IMR-90 (cell line): Measurements from ENCODE around the gene TMIGD1. TPM values are rescaled to one million over a fixed set of nuclear protein-coding genes. Genes with fewer than 3 reads are reported as not detected.

Source experiments
- ATAC-seq: fragments of 200-7000 bp; cut with Tn5 transposase; 2 replicates; pipeline ENCODE4 v1.9.1; 2020; ENCODE audit warnings: low read depth, mild to moderate bottlenecking, moderate library complexity
- BruUV-seq: library from RNA; stranded (reverse); fragments of 400-500 nt; replicated peaks from 2 replicates; lab custom pipeline; 2021; lab: Mats Ljungman, UMichigan
- CTCF ChIA-PET: fragments of 300-600 bp; formaldehyde crosslinking; extraction: SDS; loops from one replicate; lab custom pipeline; 2021; ENCODE audit warnings: antibody characterized with exemption; lab: Yijun Ruan, JAX
- POLR2A ChIA-PET: fragments of 300-600 bp; sonication (Branson Sonifier 250); formaldehyde crosslinking; loops from one replicate; lab custom pipeline; 2022; ENCODE audit warnings: antibody characterized with exemption; ENCODE audit not compliant: unreplicated experiment; lab: Charles Lee
- DNase-seq: peaks from one replicate; pipeline ENCODE4 v3.0.0; 2013
- H2AFZ ChIP-seq: replicated peaks from 2 replicates; pipeline ENCODE3; 2013; ENCODE audit warnings: low read length, mild to moderate bottlenecking; ENCODE audit not compliant: poor library complexity
- H2AK5ac ChIP-seq: 2 replicates; pipeline ENCODE4 v1.6.1; 2013; ENCODE audit warnings: low read depth, low read length, inconsistent platforms
- H2AK9ac ChIP-seq: replicated peaks from 2 replicates; pipeline ENCODE3; 2013; ENCODE audit warnings: mild to moderate bottlenecking, low read depth, low read length, moderate library complexity; ENCODE audit not compliant: poor library complexity
- H2BK120ac ChIP-seq: 2 replicates; pipeline ENCODE4 v1.6.1; 2013; ENCODE audit warnings: low read depth, low read length, inconsistent platforms
- H2BK15ac ChIP-seq: 3 replicates; pipeline ENCODE4 v1.6.1; 2013; ENCODE audit warnings: low read depth, low read length, inconsistent platforms
- H2BK20ac ChIP-seq: 2 replicates; pipeline ENCODE4 v1.6.1; 2013; ENCODE audit warnings: low read depth, mild to moderate bottlenecking, inconsistent platforms, low read length, moderate library complexity
- H2BK5ac ChIP-seq: 2 replicates; pipeline ENCODE4 v1.6.1; 2013; ENCODE audit warnings: mild to moderate bottlenecking, low read depth, low read length, inconsistent platforms; ENCODE audit not compliant: poor library complexity, severe bottlenecking
- H3K14ac ChIP-seq: replicated peaks from 2 replicates; pipeline ENCODE4 v1.6.1; 2013; ENCODE audit warnings: low read depth, low read length, inconsistent platforms
- H3K18ac ChIP-seq: 2 replicates; pipeline ENCODE4 v1.6.1; 2013; ENCODE audit warnings: low read depth, low read length, control low read depth
- H3K23ac ChIP-seq: 2 replicates; pipeline ENCODE4 v1.6.1; 2013; ENCODE audit warnings: low read depth, low read length, inconsistent platforms
- H3K27ac ChIP-seq: 2 replicates; pipeline ENCODE4 v1.5.1; 2013; ENCODE audit warnings: mild to moderate bottlenecking, control low read depth, low read length; ENCODE audit not compliant: insufficient read depth
- H3K27me3 ChIP-seq: 2 replicates; pipeline ENCODE4 v1.6.1; 2013; ENCODE audit warnings: low read length; ENCODE audit not compliant: control insufficient read depth, insufficient read depth
- H3K36me3 ChIP-seq: 2 replicates; pipeline ENCODE4 v1.6.1; 2013; ENCODE audit warnings: low read length, mixed read lengths; ENCODE audit not compliant: control insufficient read depth, insufficient read depth
- H3K4ac ChIP-seq: 2 replicates; pipeline ENCODE4 v1.6.1; 2013; ENCODE audit warnings: low read depth, low read length, inconsistent platforms
- H3K4me1 ChIP-seq: 2 replicates; pipeline ENCODE4 v1.6.1; 2013; ENCODE audit warnings: low read length, mixed read lengths; ENCODE audit not compliant: control insufficient read depth, insufficient read depth
- H3K4me2 ChIP-seq: 2 replicates; pipeline ENCODE4 v1.6.1; 2013; ENCODE audit warnings: low read depth, mild to moderate bottlenecking, control low read depth, low read length, moderate library complexity
- H3K4me3 ChIP-seq: 2 replicates; pipeline ENCODE4 v1.5.1; 2013; ENCODE audit warnings: low read depth, mild to moderate bottlenecking, control low read depth, low read length, moderate library complexity; ENCODE audit not compliant: insufficient read depth
- H3K56ac ChIP-seq: 2 replicates; pipeline ENCODE4 v1.6.1; 2013; ENCODE audit warnings: low read length, inconsistent platforms; ENCODE audit not compliant: insufficient read depth; ENCODE audit errors: extremely low read depth
- H3K79me1 ChIP-seq, 2 experiments: 2 replicates each; pipeline ENCODE4 v1.6.1; 2013; ENCODE audit warnings: low read length in 2 of 2, inconsistent platforms in 1 of 2, low read depth in 1 of 2
- H3K9ac ChIP-seq: 2 replicates; pipeline ENCODE4 v1.6.1; 2013; ENCODE audit warnings: low read depth, low read length, control low read depth
- H3K9me1 ChIP-seq: 2 replicates; pipeline ENCODE4 v1.6.1; 2013; ENCODE audit warnings: low read length, inconsistent platforms; ENCODE audit not compliant: insufficient read depth
- H3K9me3 ChIP-seq: 2 replicates; pipeline ENCODE4 v1.6.1; 2013; ENCODE audit warnings: low read length; ENCODE audit not compliant: control insufficient read depth, insufficient read depth
- H4K20me1 ChIP-seq: 2 replicates; pipeline ENCODE4 v1.6.1; 2013; ENCODE audit warnings: low read length, inconsistent platforms; ENCODE audit not compliant: insufficient read depth
- H4K5ac ChIP-seq: 2 replicates; pipeline ENCODE4 v1.6.1; 2013; ENCODE audit warnings: mild to moderate bottlenecking, low read depth, low read length, control low read depth
- H4K8ac ChIP-seq, 2 experiments: 2 replicates each; pipeline ENCODE4 v1.6.1; 2013; ENCODE audit warnings: low read depth in 2 of 2, low read length in 2 of 2, control low read depth in 1 of 2, inconsistent platforms in 1 of 2
- H4K91ac ChIP-seq: 2 replicates; pipeline ENCODE4 v1.6.1; 2013; ENCODE audit warnings: low read depth, low read length, inconsistent platforms; ENCODE audit not compliant: insufficient read depth
- CHD1 ChIP-seq: IDR thresholded peaks from 2 replicates; pipeline ENCODE4 v1.6.1; 2012; ENCODE audit warnings: low read depth, low read length, improper control_type of control experiment
- FOS ChIP-seq: fragments of 150-350 bp; IDR thresholded peaks from 2 replicates; pipeline ENCODE4 v1.6.1; 2016; ENCODE audit warnings: low read depth, low read length
- MXI1 ChIP-seq: IDR thresholded peaks from 2 replicates; pipeline ENCODE4 v1.6.1; 2012; ENCODE audit warnings: low read depth, mild to moderate bottlenecking, low read length, moderate library complexity, borderline replicate concordance
- NFE2L2 ChIP-seq: fragments of 150-350 bp; IDR thresholded peaks from 2 replicates; pipeline ENCODE4 v1.6.1; 2016; ENCODE audit warnings: low read depth, mild to moderate bottlenecking, low read length
- POLR2A ChIP-seq: IDR thresholded peaks from 2 replicates; pipeline ENCODE4 v1.6.1; 2012; ENCODE audit warnings: mild to moderate bottlenecking, low read depth, low read length
- RFX5 ChIP-seq: IDR thresholded peaks from 2 replicates; pipeline ENCODE4 v1.8.0; 2012; ENCODE audit warnings: low read depth, mild to moderate bottlenecking, low read length, moderate library complexity
- WGBS, 2 experiments: methylation state at CpG; one replicate each; pipeline versions ENCODE4 v1.1.5 to v1.1.7; 2013; ENCODE audit warnings: missing lambda C conversion rate in 2 of 2; ENCODE audit not compliant: insufficient read length in 1 of 2; ENCODE audit errors: extremely low coverage in 2 of 2; 5-methylcytosine and 5-hydroxymethylcytosine counted together
- dilution Hi-C: fragments of 300-500 bp; cut with HindIII; formaldehyde crosslinking; loops from one replicate; pipeline ENCODE4 v1.14.3; 2018; ENCODE audit warnings: low sequenced_read_pairs; ENCODE audit not compliant: unreplicated experiment
- in situ Hi-C: fragments of 300-500 bp; cut with MboI; formaldehyde crosslinking; loops from 3 replicates; pipeline ENCODE4 v1.14.3; 2019; ENCODE audit warnings: low sequenced_read_pairs, inconsistent platforms, mixed read lengths
- intact Hi-C: fragments of 100-400 bp; cut with micrococcal nuclease; formaldehyde crosslinking; loops from 2 replicates; pipeline ENCODE4 v1.10.0; 2022
- polyA plus RNA-seq, 3 experiments: library from polyadenylated mRNA; depleted of rRNA; stranded (reverse); fragments of >200 nt; gene quantifications; 2 replicates each; pipeline ENCODE4 v1.2.3, GENCODE V29; 2012; ENCODE audit warnings: low replicate concordance in 1 of 3
- total RNA-seq: library from RNA; depleted of rRNA; stranded (reverse); fragments of >200 nt; gene quantifications from 2 replicates; pipeline ENCODE4 v1.2.3, GENCODE V29; 2012
- TF ChIP-seq, protein P1 (sequence below): fragments of 150-350 bp; IDR thresholded peaks from 2 replicates; pipeline ENCODE4 v1.6.1; 2016; ENCODE audit warnings: low read depth, mild to moderate bottlenecking, low read length, moderate library complexity, borderline replicate concordance
- TF ChIP-seq, protein P2 (sequence below): conservative IDR thresholded peaks from 2 replicates; pipeline ENCODE4 v1.5.1; 2012; ENCODE audit warnings: mild to moderate bottlenecking, low read depth, low read length, improper control_type of control experiment
- TF ChIP-seq, protein P3 (sequence below): fragments of 150-350 bp; IDR thresholded peaks from 2 replicates; pipeline ENCODE4 v1.6.1; 2017; ENCODE audit warnings: mild to moderate bottlenecking, antibody characterized with exemption, low read length, low read depth

TMIGD1 gene
- total and polyA plus RNA-seq, 2 of the 4 experiments (the other 2 are of a cell fraction) = not detected

DNA sequence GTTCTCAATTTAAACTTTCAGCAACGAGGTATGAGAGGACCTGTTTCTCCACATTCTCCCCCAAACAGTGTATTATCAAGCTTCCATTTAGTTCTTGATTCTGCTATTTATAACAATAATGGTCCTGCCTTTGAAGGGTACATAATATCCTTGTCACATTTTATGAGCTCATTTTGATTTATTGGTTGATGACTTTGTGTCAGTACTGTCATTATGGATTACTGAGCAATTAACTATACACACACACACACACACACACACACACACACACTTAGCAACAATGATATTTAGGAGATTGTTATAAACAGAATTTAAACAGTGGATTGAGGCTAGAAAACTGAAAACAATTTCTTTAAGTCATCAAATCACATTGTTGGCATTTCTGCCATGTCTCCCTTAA lies 7.0 kb downstream of the TMIGD1 start:
- Histone ChIP-seq H3K4me3 (no peak overlapping the region), H3K56ac (no peak overlapping the region), H4K8ac (no peak overlapping the region), H3K27me3 (peaks cover 20% of the 10 kb centered on the region), H3K9me1 (no peaks in the 10 kb centered on the region), H3K27ac (no peak overlapping the region), H4K20me1 (no peaks in the 10 kb centered on the region), H2BK5ac (no peak overlapping the region), H2AK5ac (no peak overlapping the region), H3K4me2 (no peak overlapping the region), H2BK120ac (no peak overlapping the region), H4K91ac (no peak overlapping the region), H3K9me3 (no peaks in the 10 kb centered on the region), H3K14ac (no peak overlapping the region), H2AK9ac (no peak overlapping the region), H2BK20ac (no peak overlapping the region), H3K36me3 (no peaks in the 10 kb centered on the region), H3K4me1 (peaks cover 2% of the 10 kb centered on the region; the same call in 1 of the 2 replicates), H3K79me1 (no peaks in the 10 kb centered on the region), H3K4ac (no peak overlapping the region), H2BK15ac (no peak overlapping the region), H3K18ac (no peak overlapping the region), H3K23ac (no peak overlapping the region), H3K9ac (no peak overlapping the region), H2AFZ (no peak overlapping the region), H4K5ac (no peak overlapping the region)
- no TSS peak for BruUV-seq
- TF ChIP-seq, protein P1, sequence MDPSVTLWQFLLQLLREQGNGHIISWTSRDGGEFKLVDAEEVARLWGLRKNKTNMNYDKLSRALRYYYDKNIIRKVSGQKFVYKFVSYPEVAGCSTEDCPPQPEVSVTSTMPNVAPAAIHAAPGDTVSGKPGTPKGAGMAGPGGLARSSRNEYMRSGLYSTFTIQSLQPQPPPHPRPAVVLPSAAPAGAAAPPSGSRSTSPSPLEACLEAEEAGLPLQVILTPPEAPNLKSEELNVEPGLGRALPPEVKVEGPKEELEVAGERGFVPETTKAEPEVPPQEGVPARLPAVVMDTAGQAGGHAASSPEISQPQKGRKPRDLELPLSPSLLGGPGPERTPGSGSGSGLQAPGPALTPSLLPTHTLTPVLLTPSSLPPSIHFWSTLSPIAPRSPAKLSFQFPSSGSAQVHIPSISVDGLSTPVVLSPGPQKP = no peak
- TF ChIP-seq, protein P2, sequence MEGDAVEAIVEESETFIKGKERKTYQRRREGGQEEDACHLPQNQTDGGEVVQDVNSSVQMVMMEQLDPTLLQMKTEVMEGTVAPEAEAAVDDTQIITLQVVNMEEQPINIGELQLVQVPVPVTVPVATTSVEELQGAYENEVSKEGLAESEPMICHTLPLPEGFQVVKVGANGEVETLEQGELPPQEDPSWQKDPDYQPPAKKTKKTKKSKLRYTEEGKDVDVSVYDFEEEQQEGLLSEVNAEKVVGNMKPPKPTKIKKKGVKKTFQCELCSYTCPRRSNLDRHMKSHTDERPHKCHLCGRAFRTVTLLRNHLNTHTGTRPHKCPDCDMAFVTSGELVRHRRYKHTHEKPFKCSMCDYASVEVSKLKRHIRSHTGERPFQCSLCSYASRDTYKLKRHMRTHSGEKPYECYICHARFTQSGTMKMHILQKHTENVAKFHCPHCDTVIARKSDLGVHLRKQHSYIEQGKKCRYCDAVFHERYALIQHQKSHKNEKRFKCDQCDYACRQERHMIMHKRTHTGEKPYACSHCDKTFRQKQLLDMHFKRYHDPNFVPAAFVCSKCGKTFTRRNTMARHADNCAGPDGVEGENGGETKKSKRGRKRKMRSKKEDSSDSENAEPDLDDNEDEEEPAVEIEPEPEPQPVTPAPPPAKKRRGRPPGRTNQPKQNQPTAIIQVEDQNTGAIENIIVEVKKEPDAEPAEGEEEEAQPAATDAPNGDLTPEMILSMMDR = no peak
- TF ChIP-seq NFE2L2 (no peak), FOS (no peak), POLR2A (no peak), CHD1 (no peak), MXI1 (no peak), RFX5 (no peak)
- TF ChIP-seq, protein P3, sequence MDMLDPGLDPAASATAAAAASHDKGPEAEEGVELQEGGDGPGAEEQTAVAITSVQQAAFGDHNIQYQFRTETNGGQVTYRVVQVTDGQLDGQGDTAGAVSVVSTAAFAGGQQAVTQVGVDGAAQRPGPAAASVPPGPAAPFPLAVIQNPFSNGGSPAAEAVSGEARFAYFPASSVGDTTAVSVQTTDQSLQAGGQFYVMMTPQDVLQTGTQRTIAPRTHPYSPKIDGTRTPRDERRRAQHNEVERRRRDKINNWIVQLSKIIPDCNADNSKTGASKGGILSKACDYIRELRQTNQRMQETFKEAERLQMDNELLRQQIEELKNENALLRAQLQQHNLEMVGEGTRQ = no peak
- CTCF ChIA-PET = interaction anchor here (1.0 to 1.9 kb wide), 3 partner anchors 10 to 14 kb away, joined by 3 to 7 read pairs (median 5); no protein-coding TSS in a partner anchor
- dilution Hi-C loops = no loop called here
- in situ Hi-C loops = no loop called here
- POLR2A ChIA-PET = no interaction called here
- ATAC-seq = no peak
- WGBS, 2 experiments = no CpG with 5 or more reads among the region's 1 CpG
- DNase-seq = no peak
- intact Hi-C loops = loop anchor here (5.0 kb wide), 1 partner anchor 200 kb away; no protein-coding TSS in a partner anchor
